GM23338 (cell line): ENCODE results near the gene USH2A.

Experiments used
- EZH2 ChIP-seq: fragments of 200-600 bp; sonication (generic); IDR thresholded peaks from one replicate; pipeline ENCODE4 v1.8.0; 2017; ENCODE audit warnings: antibody characterized with exemption, mild to moderate bottlenecking, low read depth; ENCODE audit not compliant: unreplicated experiment
- POLR2AphosphoS5 ChIP-seq: IDR thresholded peaks from 2 replicates; pipeline ENCODE4 v1.6.1; 2016; ENCODE audit warnings: antibody characterized with exemption, low read depth
- TF ChIP-seq, protein P1 (sequence below), 2 experiments: fragments of 200-600 bp in 1 of 2; sonication (generic) in 1 of 2; conservative IDR thresholded peaks; 2 replicates each; pipeline versions ENCODE4 v1.5.1 to v1.6.1; 2016 to 2017; ENCODE audit warnings: antibody characterized with exemption in 2 of 2, low read depth in 2 of 2, mild to moderate bottlenecking in 2 of 2, moderate library complexity in 1 of 2
- TF ChIP-seq, protein P2 (sequence below): fragments of 250-450 bp; sonication (Bioruptor Pico); IDR thresholded peaks from 2 replicates; pipeline ENCODE4 v1.5.0; 2020; ENCODE audit warnings: mild to moderate bottlenecking, moderate library complexity

DNA sequence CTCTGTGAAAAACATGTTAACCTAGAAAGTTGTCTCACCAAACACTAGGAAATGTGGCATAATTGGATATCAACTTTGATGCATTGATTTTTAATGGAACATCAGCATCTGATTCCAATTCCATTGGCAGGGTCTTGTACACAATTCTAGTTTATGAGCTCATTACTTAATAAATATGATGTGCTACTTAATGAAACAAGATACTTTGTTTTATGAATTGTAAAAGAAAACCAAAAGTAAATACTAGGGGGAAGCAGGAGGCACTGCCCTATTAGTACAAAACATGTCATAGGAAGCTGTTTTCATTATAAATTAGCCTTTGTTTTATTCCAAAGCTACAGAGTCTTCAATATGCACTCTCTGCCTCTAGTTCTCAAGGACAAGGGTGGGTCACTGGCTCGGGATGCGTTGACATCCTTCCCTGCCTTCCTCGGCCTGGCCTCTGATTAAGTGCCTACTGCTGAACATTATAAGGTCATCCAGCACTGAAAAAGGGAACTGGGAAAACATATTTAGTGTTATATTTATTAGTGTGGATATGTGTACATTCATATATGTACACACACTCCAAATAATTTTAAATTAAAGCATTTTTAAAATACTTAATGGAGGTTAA, 185.2 kb downstream of the USH2A start:
- TF ChIP-seq POLR2AphosphoS5 (no peak), EZH2 (no peak)
- TF ChIP-seq, protein P1, sequence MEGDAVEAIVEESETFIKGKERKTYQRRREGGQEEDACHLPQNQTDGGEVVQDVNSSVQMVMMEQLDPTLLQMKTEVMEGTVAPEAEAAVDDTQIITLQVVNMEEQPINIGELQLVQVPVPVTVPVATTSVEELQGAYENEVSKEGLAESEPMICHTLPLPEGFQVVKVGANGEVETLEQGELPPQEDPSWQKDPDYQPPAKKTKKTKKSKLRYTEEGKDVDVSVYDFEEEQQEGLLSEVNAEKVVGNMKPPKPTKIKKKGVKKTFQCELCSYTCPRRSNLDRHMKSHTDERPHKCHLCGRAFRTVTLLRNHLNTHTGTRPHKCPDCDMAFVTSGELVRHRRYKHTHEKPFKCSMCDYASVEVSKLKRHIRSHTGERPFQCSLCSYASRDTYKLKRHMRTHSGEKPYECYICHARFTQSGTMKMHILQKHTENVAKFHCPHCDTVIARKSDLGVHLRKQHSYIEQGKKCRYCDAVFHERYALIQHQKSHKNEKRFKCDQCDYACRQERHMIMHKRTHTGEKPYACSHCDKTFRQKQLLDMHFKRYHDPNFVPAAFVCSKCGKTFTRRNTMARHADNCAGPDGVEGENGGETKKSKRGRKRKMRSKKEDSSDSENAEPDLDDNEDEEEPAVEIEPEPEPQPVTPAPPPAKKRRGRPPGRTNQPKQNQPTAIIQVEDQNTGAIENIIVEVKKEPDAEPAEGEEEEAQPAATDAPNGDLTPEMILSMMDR (conservative IDR thresholded peaks at IDR 0.05; ENCODE audit: low read depth in 2 of 2): no peak
- TF ChIP-seq, protein P2, sequence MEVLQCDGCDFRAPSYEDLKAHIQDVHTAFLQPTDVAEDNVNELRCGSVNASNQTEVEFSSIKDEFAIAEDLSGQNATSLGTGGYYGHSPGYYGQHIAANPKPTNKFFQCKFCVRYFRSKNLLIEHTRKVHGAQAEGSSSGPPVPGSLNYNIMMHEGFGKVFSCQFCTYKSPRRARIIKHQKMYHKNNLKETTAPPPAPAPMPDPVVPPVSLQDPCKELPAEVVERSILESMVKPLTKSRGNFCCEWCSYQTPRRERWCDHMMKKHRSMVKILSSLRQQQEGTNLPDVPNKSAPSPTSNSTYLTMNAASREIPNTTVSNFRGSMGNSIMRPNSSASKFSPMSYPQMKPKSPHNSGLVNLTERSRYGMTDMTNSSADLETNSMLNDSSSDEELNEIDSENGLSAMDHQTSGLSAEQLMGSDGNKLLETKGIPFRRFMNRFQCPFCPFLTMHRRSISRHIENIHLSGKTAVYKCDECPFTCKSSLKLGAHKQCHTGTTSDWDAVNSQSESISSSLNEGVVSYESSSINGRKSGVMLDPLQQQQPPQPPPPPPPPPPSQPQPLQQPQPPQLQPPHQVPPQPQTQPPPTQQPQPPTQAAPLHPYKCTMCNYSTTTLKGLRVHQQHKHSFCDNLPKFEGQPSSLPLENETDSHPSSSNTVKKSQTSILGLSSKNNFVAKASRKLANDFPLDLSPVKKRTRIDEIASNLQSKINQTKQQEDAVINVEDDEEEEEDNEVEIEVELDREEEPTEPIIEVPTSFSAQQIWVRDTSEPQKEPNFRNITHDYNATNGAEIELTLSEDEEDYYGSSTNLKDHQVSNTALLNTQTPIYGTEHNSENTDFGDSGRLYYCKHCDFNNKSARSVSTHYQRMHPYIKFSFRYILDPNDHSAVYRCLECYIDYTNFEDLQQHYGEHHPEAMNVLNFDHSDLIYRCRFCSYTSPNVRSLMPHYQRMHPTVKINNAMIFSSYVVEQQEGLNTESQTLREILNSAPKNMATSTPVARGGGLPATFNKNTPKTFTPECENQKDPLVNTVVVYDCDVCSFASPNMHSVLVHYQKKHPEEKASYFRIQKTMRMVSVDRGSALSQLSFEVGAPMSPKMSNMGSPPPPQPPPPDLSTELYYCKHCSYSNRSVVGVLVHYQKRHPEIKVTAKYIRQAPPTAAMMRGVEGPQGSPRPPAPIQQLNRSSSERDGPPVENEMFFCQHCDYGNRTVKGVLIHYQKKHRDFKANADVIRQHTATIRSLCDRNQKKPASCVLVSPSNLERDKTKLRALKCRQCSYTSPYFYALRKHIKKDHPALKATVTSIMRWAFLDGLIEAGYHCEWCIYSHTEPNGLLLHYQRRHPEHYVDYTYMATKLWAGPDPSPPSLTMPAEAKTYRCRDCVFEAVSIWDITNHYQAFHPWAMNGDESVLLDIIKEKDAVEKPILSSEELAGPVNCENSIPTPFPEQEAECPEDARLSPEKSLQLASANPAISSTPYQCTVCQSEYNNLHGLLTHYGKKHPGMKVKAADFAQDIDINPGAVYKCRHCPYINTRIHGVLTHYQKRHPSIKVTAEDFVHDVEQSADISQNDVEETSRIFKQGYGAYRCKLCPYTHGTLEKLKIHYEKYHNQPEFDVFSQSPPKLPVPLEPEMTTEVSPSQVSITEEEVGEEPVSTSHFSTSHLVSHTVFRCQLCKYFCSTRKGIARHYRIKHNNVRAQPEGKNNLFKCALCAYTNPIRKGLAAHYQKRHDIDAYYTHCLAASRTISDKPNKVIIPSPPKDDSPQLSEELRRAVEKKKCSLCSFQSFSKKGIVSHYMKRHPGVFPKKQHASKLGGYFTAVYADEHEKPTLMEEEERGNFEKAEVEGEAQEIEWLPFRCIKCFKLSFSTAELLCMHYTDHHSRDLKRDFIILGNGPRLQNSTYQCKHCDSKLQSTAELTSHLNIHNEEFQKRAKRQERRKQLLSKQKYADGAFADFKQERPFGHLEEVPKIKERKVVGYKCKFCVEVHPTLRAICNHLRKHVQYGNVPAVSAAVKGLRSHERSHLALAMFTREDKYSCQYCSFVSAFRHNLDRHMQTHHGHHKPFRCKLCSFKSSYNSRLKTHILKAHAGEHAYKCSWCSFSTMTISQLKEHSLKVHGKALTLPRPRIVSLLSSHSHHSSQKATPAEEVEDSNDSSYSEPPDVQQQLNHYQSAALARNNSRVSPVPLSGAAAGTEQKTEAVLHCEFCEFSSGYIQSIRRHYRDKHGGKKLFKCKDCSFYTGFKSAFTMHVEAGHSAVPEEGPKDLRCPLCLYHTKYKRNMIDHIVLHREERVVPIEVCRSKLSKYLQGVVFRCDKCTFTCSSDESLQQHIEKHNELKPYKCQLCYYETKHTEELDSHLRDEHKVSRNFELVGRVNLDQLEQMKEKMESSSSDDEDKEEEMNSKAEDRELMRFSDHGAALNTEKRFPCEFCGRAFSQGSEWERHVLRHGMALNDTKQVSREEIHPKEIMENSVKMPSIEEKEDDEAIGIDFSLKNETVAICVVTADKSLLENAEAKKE (CRISPR knock-in tag): no peak
